Peyer's patch (tissue), 4 donors: ENCODE measurements around the gene XIAP. TPM values are rescaled to one million over a fixed set of nuclear protein-coding genes. Genes with fewer than 3 reads are reported as not detected.

Experiments used
- DNase-seq, 3 donors: peaks; one replicate each; pipeline ENCODE4 v3.0.0-alpha.2; 2017 to 2019
- H3K27ac ChIP-seq, 4 donors: fragments of 200-600 bp; sonication (generic); one replicate each; pipeline ENCODE4 v1.5.1; 2016 to 2019
- H3K27me3 ChIP-seq, 2 donors: fragments of 200-600 bp; sonication (generic); one replicate each; pipeline ENCODE4 v1.5.1; 2019
- H3K36me3 ChIP-seq, 3 donors: fragments of 200-600 bp; sonication (generic); one replicate each; pipeline ENCODE4 v1.5.1; 2016 to 2019
- H3K4me1 ChIP-seq, 4 donors: fragments of 200-600 bp; sonication (generic); one replicate each; pipeline ENCODE4 v1.5.1; 2016 to 2019
- H3K4me3 ChIP-seq, 4 donors: fragments of 200-600 bp; sonication (generic); 1 replicate in 3 of 4; 2 replicates in 1 of 4; pipeline ENCODE4 v1.5.1; 2016 to 2019; ENCODE audit warnings: mild to moderate bottlenecking in 1 of 4
- H3K9me3 ChIP-seq, 4 donors: fragments of 200-600 bp; sonication (generic); one replicate each; pipeline ENCODE4 v1.5.1; 2016 to 2019; ENCODE audit warnings: mild to moderate bottlenecking in 1 of 4
- CTCF ChIP-seq, 6 experiments: fragments of 450-650 bp in 4 of 6; fragments of 200-600 bp in 2 of 6; sonication (generic) in 1 of 6; IDR thresholded peaks; one replicate each; pipeline ENCODE4 v1.5.1; 2017 to 2019; ENCODE audit warnings: antibody characterized with exemption in 6 of 6, mild to moderate bottlenecking in 3 of 6, moderate library complexity in 1 of 6
- POLR2A ChIP-seq, 2 donors: fragments of 450-650 bp; IDR thresholded peaks; one replicate each; pipeline ENCODE4 v1.5.1; 2017; ENCODE audit warnings: antibody characterized with exemption in 2 of 2, mild to moderate bottlenecking in 2 of 2, moderate library complexity in 2 of 2
- total RNA-seq, 4 donors: library from RNA; depleted of rRNA; stranded (reverse); fragments of >200 nt; gene quantifications; one replicate each; pipeline ENCODE4 v1.1.0, GENCODE V29; 2016

Gene XIAP
- total RNA-seq, 4 donors from 2014 or later, result 27.7 to 46.2 (median 37.9) TPM

GRCh38 chrX:123860983-123861382, 1.1 kb downstream of the XIAP start:
- no peak for DNase-seq
- Histone ChIP-seq H3K4me3 (peak overlapping the region; percentile 52 to 82 (median 74)), H3K4me1 (no peaks in the 10 kb centered on the region), H3K36me3 (no peaks in the 10 kb centered on the region), H3K27me3 (no peaks in the 10 kb centered on the region), H3K9me3 (no peaks in the 10 kb centered on the region), H3K27ac (peak overlapping the region; percentile 87 to 99 (median 98))
- no peak for TF ChIP-seq POLR2A (IDR thresholded peaks at IDR 0.05)
- no peak for TF ChIP-seq CTCF (IDR thresholded peaks at IDR 0.05)

- Histone ChIP-seq H3K4me1 (no peaks in the 10 kb centered on the region), H3K4me3 (no peak overlapping the region), H3K36me3 (no peaks in the 10 kb centered on the region), H3K27ac (no peak overlapping the region), H3K27me3 (no peaks in the 10 kb centered on the region), H3K9me3 (no peaks in the 10 kb centered on the region)
- DNase-seq, result no peak
- TF ChIP-seq POLR2A (IDR thresholded peaks at IDR 0.05), result no peak
- no peak for TF ChIP-seq CTCF (IDR thresholded peaks at IDR 0.05)
These were observed 9.6 kb downstream of the XIAP start for GRCh38 chrX:123869488-123869887.

GRCh38 chrX:123871309-123871708, 11.5 kb downstream of the XIAP start:
- TF ChIP-seq CTCF (IDR thresholded peaks at IDR 0.05) (no peak), POLR2A (IDR thresholded peaks at IDR 0.05) (no peak)
- H3K27ac ChIP-seq, result peak overlapping the region in 1 of 4 donors; percentile 75
- no peaks in the 10 kb centered on the region for H3K4me1 ChIP-seq
- DNase-seq, result no peak
- no peaks in the 10 kb centered on the region for H3K9me3 ChIP-seq
- no peak overlapping the region for H3K4me3 ChIP-seq
- no peaks in the 10 kb centered on the region for H3K27me3 ChIP-seq
- no peaks in the 10 kb centered on the region for H3K36me3 ChIP-seq

GRCh38 chrX:123873956-123874355, 14.1 kb downstream of the XIAP start:
- Histone ChIP-seq H3K4me3 (no peak overlapping the region), H3K27me3 (no peaks in the 10 kb centered on the region), H3K4me1 (no peaks in the 10 kb centered on the region), H3K27ac (no peak overlapping the region), H3K9me3 (no peaks in the 10 kb centered on the region), H3K36me3 (no peaks in the 10 kb centered on the region)
- DNase-seq, result no peak
- TF ChIP-seq CTCF (IDR thresholded peaks at IDR 0.05) (no peak), POLR2A (IDR thresholded peaks at IDR 0.05) (no peak)

- Histone ChIP-seq H3K27me3 (no peaks in the 10 kb centered on the region), H3K9me3 (no peaks in the 10 kb centered on the region), H3K27ac (no peak overlapping the region), H3K36me3 (no peaks in the 10 kb centered on the region), H3K4me3 (no peak overlapping the region), H3K4me1 (no peaks in the 10 kb centered on the region)
- no peak for TF ChIP-seq CTCF (IDR thresholded peaks at IDR 0.05)
- no peak for TF ChIP-seq POLR2A (IDR thresholded peaks at IDR 0.05)
- DNase-seq, result no peak
These were observed 16.3 kb downstream of the XIAP start for GRCh38 chrX:123876177-123876576.

GRCh38 chrX:123876844-123877243, 17.0 kb downstream of the XIAP start:
- Histone ChIP-seq H3K4me1 (no peaks in the 10 kb centered on the region), H3K27me3 (no peaks in the 10 kb centered on the region), H3K36me3 (no peaks in the 10 kb centered on the region), H3K9me3 (no peaks in the 10 kb centered on the region), H3K27ac (no peak overlapping the region), H3K4me3 (no peak overlapping the region)
- TF ChIP-seq CTCF (IDR thresholded peaks at IDR 0.05) (no peak), POLR2A (IDR thresholded peaks at IDR 0.05) (no peak)
- no peak for DNase-seq
